HL-60 (cell line): Measurements from ENCODE around the gene GNAQ.

ENCODE experiments used
- GABPA ChIP-seq: IDR thresholded peaks from 2 replicates; pipeline ENCODE4 v1.6.1; 2012; ENCODE audit warnings: low read depth
- POLR2AphosphoS5 ChIP-seq: IDR thresholded peaks from 2 replicates; pipeline ENCODE4 v1.6.1; 2012; ENCODE audit warnings: low read depth
- SPI1 ChIP-seq: IDR thresholded peaks from 2 replicates; pipeline ENCODE4 v1.6.1; 2012; ENCODE audit warnings: low read depth, mild to moderate bottlenecking, borderline replicate concordance
- TF ChIP-seq, protein P1 (sequence below): IDR thresholded peaks from one replicate; pipeline ENCODE4 v1.5.1; 2011; ENCODE audit warnings: low read length, control low read depth, inconsistent platforms; ENCODE audit not compliant: insufficient read depth
- TF ChIP-seq, protein P2 (sequence below): IDR thresholded peaks from 2 replicates; pipeline ENCODE4 v1.6.1; 2012; ENCODE audit warnings: low read depth; ENCODE audit not compliant: insufficient replicate concordance

DNA sequence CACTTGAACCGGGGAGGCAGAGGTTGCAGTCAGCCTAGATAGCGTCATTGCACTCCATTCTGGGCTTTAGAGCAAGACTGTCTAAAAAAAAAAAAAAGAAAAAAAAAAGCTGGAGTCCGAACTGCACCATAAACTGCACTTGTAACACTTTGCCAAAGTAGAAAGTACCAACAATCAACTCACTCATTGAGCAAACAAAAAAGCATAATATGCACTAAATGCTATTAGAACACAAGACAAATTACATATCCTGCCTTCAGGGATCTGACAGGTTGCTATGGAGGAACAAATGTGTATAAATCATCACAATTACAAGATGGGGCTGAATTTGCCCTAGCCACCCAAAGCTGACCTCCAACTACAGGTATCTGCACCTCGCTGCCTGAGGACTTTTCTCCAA lies 27.9 kb downstream of the GNAQ start:
- TF ChIP-seq, protein P1, sequence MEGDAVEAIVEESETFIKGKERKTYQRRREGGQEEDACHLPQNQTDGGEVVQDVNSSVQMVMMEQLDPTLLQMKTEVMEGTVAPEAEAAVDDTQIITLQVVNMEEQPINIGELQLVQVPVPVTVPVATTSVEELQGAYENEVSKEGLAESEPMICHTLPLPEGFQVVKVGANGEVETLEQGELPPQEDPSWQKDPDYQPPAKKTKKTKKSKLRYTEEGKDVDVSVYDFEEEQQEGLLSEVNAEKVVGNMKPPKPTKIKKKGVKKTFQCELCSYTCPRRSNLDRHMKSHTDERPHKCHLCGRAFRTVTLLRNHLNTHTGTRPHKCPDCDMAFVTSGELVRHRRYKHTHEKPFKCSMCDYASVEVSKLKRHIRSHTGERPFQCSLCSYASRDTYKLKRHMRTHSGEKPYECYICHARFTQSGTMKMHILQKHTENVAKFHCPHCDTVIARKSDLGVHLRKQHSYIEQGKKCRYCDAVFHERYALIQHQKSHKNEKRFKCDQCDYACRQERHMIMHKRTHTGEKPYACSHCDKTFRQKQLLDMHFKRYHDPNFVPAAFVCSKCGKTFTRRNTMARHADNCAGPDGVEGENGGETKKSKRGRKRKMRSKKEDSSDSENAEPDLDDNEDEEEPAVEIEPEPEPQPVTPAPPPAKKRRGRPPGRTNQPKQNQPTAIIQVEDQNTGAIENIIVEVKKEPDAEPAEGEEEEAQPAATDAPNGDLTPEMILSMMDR = no peak
- TF ChIP-seq POLR2AphosphoS5 = no peak
- no peak for TF ChIP-seq GABPA
- TF ChIP-seq, protein P2, sequence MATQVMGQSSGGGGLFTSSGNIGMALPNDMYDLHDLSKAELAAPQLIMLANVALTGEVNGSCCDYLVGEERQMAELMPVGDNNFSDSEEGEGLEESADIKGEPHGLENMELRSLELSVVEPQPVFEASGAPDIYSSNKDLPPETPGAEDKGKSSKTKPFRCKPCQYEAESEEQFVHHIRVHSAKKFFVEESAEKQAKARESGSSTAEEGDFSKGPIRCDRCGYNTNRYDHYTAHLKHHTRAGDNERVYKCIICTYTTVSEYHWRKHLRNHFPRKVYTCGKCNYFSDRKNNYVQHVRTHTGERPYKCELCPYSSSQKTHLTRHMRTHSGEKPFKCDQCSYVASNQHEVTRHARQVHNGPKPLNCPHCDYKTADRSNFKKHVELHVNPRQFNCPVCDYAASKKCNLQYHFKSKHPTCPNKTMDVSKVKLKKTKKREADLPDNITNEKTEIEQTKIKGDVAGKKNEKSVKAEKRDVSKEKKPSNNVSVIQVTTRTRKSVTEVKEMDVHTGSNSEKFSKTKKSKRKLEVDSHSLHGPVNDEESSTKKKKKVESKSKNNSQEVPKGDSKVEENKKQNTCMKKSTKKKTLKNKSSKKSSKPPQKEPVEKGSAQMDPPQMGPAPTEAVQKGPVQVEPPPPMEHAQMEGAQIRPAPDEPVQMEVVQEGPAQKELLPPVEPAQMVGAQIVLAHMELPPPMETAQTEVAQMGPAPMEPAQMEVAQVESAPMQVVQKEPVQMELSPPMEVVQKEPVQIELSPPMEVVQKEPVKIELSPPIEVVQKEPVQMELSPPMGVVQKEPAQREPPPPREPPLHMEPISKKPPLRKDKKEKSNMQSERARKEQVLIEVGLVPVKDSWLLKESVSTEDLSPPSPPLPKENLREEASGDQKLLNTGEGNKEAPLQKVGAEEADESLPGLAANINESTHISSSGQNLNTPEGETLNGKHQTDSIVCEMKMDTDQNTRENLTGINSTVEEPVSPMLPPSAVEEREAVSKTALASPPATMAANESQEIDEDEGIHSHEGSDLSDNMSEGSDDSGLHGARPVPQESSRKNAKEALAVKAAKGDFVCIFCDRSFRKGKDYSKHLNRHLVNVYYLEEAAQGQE = no peak
- no peak for TF ChIP-seq SPI1
